Measurements from ENCODE around the gene FOXN3.

- no peak for TF ChIP-seq CTCF (IDR thresholded peaks at IDR 0.05; ENCODE audit: low read depth, low read length)
- TF ChIP-seq MYC (IDR thresholded peaks at IDR 0.05; ENCODE audit: low read depth, low read length) = no peak
These were observed 134.8 kb downstream of the FOXN3 start for GRCh38 chr14:89282191-89282590.
